ENCODE results near the gene MROH2B.

MROH2B gene

DNA sequence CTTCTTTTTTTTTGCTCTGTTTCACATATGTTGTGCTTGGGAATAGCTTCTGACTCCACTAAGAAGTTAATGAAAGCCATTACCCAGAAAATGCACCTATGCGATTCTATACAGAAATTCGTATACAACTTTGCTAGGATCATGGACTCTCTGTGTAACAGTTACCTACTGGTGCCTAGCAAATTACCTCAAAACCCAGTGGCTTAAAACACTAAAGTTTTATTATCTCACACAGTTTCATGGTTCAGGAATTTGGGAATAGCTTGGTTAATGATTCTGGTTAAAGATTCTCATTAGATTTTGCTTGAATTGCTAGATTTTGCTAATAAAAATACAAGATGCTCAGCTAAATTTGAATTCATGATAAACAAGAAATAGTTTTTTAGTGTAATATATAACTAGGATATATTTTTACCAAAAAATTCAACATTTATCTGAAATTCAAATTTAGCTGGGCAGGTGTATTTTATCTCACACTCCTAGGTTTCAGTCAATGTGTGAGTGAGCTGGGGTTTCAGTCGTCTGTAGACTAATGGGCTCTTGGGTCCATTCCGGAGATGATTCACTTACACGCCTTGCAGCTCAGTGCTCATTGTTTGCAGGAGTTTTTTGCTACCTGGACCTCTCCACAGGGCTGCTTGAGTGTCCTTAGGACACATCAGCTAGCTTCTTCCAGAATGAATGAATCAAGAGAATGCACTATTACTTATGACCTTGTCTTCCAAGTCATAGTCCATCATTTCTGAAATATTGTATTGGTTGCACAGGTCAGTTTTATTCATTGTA is 75.1 kb downstream of the MROH2B start:
- TF ChIP-seq ZFX (IDR thresholded peaks at IDR 0.05; ENCODE audit: borderline replicate concordance): no peak
- TF ChIP-seq, protein P1, sequence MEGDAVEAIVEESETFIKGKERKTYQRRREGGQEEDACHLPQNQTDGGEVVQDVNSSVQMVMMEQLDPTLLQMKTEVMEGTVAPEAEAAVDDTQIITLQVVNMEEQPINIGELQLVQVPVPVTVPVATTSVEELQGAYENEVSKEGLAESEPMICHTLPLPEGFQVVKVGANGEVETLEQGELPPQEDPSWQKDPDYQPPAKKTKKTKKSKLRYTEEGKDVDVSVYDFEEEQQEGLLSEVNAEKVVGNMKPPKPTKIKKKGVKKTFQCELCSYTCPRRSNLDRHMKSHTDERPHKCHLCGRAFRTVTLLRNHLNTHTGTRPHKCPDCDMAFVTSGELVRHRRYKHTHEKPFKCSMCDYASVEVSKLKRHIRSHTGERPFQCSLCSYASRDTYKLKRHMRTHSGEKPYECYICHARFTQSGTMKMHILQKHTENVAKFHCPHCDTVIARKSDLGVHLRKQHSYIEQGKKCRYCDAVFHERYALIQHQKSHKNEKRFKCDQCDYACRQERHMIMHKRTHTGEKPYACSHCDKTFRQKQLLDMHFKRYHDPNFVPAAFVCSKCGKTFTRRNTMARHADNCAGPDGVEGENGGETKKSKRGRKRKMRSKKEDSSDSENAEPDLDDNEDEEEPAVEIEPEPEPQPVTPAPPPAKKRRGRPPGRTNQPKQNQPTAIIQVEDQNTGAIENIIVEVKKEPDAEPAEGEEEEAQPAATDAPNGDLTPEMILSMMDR (IDR thresholded peaks at IDR 0.05): no peak
- H3K27ac ChIP-seq: no peak overlapping the region

DNA sequence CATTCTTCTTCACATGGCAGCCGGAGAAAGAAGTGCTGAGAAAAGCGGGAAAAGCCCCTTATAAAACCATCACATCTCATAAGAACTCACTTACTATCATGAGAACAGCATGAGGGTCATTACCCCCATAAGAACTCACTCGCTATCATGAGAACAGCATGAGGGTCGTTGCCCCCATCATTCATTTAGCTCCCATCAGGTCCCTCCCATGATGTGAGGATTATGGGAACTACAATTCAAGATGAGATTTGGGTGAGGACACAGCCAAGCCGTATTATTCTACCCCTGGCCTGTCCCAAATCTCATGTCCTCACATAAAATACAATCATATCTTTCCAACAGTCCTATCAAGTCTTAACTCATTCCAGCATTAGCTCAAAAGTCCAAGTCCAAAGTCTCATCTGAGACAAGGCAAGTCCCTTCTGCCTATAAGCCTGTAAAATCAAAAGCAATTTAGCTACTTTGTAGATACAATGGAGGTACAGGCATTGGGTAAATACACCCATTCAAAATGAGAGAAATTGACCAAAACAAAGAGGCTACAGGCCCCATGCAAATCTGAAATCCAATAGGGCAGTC is 79.1 kb downstream of the MROH2B start:
- TF ChIP-seq, protein P1 (IDR thresholded peaks at IDR 0.05): no peak
- no peak for TF ChIP-seq ZFX (IDR thresholded peaks at IDR 0.05; ENCODE audit: borderline replicate concordance)
- no peak overlapping the region for H3K27ac ChIP-seq

DNA sequence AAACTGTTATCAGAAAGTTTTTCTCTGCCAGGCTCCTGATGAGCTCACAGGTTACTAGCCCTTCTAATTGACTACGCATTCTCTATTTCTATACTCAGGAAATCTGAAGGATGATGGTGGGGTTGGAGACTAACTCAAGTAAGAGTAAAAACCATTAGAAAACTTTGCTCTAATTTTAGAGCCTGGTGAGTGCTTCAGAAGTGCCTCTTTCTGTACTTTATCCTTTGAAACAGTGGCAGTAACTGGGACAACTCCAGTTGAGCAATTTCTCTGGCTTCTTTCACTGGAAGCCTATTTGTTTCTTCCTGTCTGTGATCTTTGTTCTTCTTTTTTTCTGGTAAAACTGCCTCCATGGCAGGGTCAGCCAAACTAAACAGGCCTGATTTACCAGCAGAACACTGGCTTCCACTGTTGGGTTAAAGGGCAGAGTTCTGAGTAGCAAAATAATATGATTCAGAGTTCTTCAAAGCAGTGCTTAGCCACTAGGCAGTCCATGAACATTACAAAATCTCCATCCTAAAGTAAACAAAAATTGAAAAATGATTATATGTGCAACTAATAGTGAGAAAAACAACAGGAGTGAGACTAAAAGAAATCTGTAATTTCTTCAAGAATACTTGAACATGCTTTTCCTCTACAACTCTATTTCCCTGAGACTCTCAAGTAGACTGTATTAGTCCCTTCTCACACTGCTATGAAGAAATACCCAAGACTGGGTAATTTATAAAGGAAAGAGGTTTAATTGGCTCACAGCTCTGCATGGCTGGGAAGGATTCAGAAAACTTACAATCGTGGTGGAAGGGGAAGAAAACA is 79.8 kb downstream of the MROH2B start:
- TF ChIP-seq ZFX (IDR thresholded peaks at IDR 0.05; ENCODE audit: borderline replicate concordance): no peak
- TF ChIP-seq, protein P1 (IDR thresholded peaks at IDR 0.05): no peak
- H3K27ac ChIP-seq: no peak overlapping the region

DNA sequence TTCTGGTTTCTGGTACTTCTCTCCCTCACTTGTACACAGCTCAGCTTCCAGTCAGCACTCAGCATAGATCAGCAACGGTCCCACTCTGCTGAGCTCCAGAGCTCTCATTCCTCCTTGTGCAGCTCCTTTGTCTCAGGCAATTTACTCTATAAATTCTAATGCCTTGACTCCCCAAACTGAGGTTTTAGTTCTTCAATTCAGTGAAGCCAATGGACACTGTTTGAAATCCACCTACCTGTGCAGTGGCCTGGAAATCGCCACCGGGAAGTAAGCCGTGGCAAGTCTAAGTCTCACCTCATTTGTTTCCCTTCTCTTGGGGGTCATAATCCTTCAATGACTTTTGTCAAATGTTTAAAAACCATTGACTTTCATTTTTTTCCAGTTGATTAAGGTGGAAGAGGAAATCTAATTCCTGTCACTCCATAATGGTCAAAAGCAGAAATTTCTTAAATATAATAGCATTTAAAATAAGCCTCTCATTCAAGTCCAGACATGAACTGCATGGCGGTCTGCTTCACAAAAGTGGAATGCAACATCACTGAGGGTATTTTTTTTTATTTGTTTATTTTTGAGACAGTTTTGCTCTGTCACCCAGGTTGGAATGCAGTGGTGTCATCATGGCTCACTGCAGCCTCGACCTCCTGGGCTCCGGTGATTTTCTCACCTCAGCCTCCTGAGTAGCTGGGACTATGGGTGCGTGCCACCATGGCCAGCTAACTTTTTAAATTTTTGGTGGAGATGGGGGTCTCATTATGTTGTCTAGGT is 82.2 kb downstream of the MROH2B start:
- H3K27ac ChIP-seq: no peak overlapping the region
- TF ChIP-seq, protein P1 (IDR thresholded peaks at IDR 0.05): no peak
- no peak for TF ChIP-seq ZFX (IDR thresholded peaks at IDR 0.05; ENCODE audit: borderline replicate concordance)

DNA sequence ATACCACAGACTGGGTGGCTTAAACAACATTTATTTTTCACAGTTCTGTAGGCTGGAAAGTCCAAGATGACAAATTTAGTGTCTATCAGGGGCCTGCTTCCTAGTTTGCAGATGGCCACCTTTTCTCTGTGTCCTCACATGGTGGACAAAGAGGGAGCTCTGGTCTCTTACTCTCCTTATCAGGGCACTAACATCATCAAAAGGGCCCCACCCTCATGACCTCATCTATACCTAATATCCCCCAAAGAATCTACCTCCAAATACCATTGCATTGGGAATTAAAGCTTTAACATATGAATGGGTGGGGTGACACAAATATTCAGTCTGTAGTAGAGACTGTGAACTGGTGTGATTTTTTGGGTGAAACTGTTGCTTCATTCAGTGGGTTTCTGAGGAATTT is 83.8 kb downstream of the MROH2B start:
- no peak overlapping the region for H3K27ac ChIP-seq
- TF ChIP-seq ZFX (IDR thresholded peaks at IDR 0.05; ENCODE audit: borderline replicate concordance): no peak
- TF ChIP-seq, protein P1 (IDR thresholded peaks at IDR 0.05): no peak

DNA sequence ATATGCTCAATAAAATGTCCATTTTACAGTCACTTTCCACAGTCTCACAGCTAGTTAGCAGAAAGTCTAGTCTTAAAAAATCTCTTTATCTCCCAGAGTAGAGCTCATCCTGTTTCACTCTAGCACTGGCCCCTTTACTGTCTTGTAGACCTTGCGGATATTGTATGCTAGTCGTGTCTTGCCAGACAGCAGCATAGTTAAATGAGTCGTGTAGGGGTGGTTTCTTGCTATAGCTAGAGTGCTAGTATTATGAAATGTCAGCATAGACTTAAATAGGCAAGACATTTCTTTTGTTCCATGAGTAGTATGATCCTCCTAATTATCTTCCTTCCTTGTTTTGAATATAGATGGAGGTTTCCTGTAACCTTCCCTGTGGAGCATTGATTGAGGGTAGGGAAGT is 84.5 kb downstream of the MROH2B start:
- no peak overlapping the region for H3K27ac ChIP-seq
- TF ChIP-seq ZFX (IDR thresholded peaks at IDR 0.05; ENCODE audit: borderline replicate concordance): no peak
- TF ChIP-seq, protein P1 (IDR thresholded peaks at IDR 0.05): no peak
